Erythroblast (primary cell): ENCODE measurements around the gene FBXW7.

ENCODE experiments used
- DNase-seq, 2 experiments: peaks; one replicate each; lab custom pipeline; 2025; lab: John Stamatoyannopoulos, UW
- GATA1 ChIP-seq: IDR thresholded peaks from 2 replicates; pipeline ENCODE4 v1.6.1; 2011; ENCODE audit warnings: low read depth, mild to moderate bottlenecking, control low read depth, low read length, moderate library complexity
- POLR2A ChIP-seq: IDR thresholded peaks from 2 replicates; pipeline ENCODE4 v1.6.1; 2011; ENCODE audit warnings: mild to moderate bottlenecking, low read length

FBXW7 gene

GRCh38 chr4:152281822-152282221, 254.1 kb downstream of the FBXW7 start:
- TF ChIP-seq POLR2A = no peak
- no peak for TF ChIP-seq GATA1
- DNase-seq = no peak

GRCh38 chr4:152281211-152281610, 254.7 kb downstream of the FBXW7 start:
- no peak for DNase-seq
- TF ChIP-seq POLR2A (no peak), GATA1 (no peak)

- no peak for TF ChIP-seq POLR2A
- TF ChIP-seq GATA1 = no peak
- no peak for DNase-seq
Measured at GRCh38 chr4:152279234-152279566, 256.7 kb downstream of the FBXW7 start.

- no peak for TF ChIP-seq GATA1
- no peak for TF ChIP-seq POLR2A
- DNase-seq = no peak
Measured at GRCh38 chr4:152278505-152279233, 257.2 kb downstream of the FBXW7 start.

- TF ChIP-seq POLR2A (no peak), GATA1 (no peak)
- DNase-seq = no peak
Measured at GRCh38 chr4:152278172-152278504, 257.8 kb downstream of the FBXW7 start.

- TF ChIP-seq POLR2A = no peak
- TF ChIP-seq GATA1 = no peak
- no peak for DNase-seq
Measured at GRCh38 chr4:152277333-152277732, 258.6 kb downstream of the FBXW7 start.

GRCh38 chr4:152273343-152273742, 262.5 kb downstream of the FBXW7 start:
- DNase-seq = no peak
- TF ChIP-seq POLR2A (no peak), GATA1 (no peak)
